ENCODE data around the gene TBC1D8. TPM values are rescaled to one million over a fixed set of nuclear protein-coding genes. Genes with fewer than 3 reads are reported as not detected.

TBC1D8 gene
- total RNA-seq, 1 donor from 2014 or later = 47.8 TPM

GRCh38 chr2:101045330-101045729 is 105.9 kb downstream of the TBC1D8 start:
- DNase-seq (no peak), ATAC-seq (no peak)
- intact Hi-C loops (cut with micrococcal nuclease) = no loop called here

- ATAC-seq (peak; percentile 35), DNase-seq (no peak)
- intact Hi-C loops (cut with micrococcal nuclease) = no loop called here
Observed at GRCh38 chr2:101041413-101041812, 109.8 kb downstream of the TBC1D8 start.

GRCh38 chr2:101040761-101041160 is 110.4 kb downstream of the TBC1D8 start:
- peak; percentile 59 for ATAC-seq
- intact Hi-C loops (cut with micrococcal nuclease) = no loop called here
- no peak for DNase-seq

- ATAC-seq = no peak
- no peak for DNase-seq
- intact Hi-C loops (cut with micrococcal nuclease) = no loop called here
Observed at GRCh38 chr2:101040072-101040471, 111.1 kb downstream of the TBC1D8 start.

GRCh38 chr2:101038455-101039255 is 112.5 kb downstream of the TBC1D8 start:
- no peak for DNase-seq
- intact Hi-C loops (cut with micrococcal nuclease) = no loop called here
- ATAC-seq = peak; percentile 11

- ATAC-seq = no peak
- DNase-seq = no peak
- intact Hi-C loops (cut with micrococcal nuclease) = no loop called here
Observed at GRCh38 chr2:101037161-101037755, 113.9 kb downstream of the TBC1D8 start.

- DNase-seq (no peak), ATAC-seq (no peak)
- intact Hi-C loops (cut with micrococcal nuclease) = no loop called here
Observed at GRCh38 chr2:101036562-101036961, 114.6 kb downstream of the TBC1D8 start.

- intact Hi-C loops (cut with micrococcal nuclease) = no loop called here
- ATAC-seq = no peak
- no peak for DNase-seq
Observed at GRCh38 chr2:101032084-101032776, 119.0 kb downstream of the TBC1D8 start.

- intact Hi-C loops (cut with micrococcal nuclease) = no loop called here
- DNase-seq (no peak), ATAC-seq (peak; percentile 93)
Observed at GRCh38 chr2:101030866-101031554, 120.2 kb downstream of the TBC1D8 start.

- ATAC-seq (no peak), DNase-seq (no peak)
- intact Hi-C loops (cut with micrococcal nuclease) = no loop called here
Observed at GRCh38 chr2:101027852-101028251, 123.3 kb downstream of the TBC1D8 start.

- ATAC-seq (no peak), DNase-seq (no peak)
- intact Hi-C loops (cut with micrococcal nuclease) = no loop called here
Observed at GRCh38 chr2:101026923-101027469, 124.2 kb downstream of the TBC1D8 start.

GRCh38 chr2:101026253-101026701 is 124.9 kb downstream of the TBC1D8 start:
- DNase-seq (no peak), ATAC-seq (no peak)
- intact Hi-C loops (cut with micrococcal nuclease) = no loop called here

GRCh38 chr2:101025561-101025960 is 125.6 kb downstream of the TBC1D8 start:
- intact Hi-C loops (cut with micrococcal nuclease) = no loop called here
- no peak for ATAC-seq
- DNase-seq = no peak

GRCh38 chr2:101023327-101024107 is 127.7 kb downstream of the TBC1D8 start:
- intact Hi-C loops (cut with micrococcal nuclease) = no loop called here
- DNase-seq (no peak), ATAC-seq (no peak)

GRCh38 chr2:101022221-101022620 is 129.0 kb downstream of the TBC1D8 start:
- ATAC-seq = peak; percentile 22
- no peak for DNase-seq
- intact Hi-C loops (cut with micrococcal nuclease) = no loop called here

GRCh38 chr2:101018934-101019333 is 132.2 kb downstream of the TBC1D8 start:
- intact Hi-C loops (cut with micrococcal nuclease) = no loop called here
- DNase-seq (no peak), ATAC-seq (peak; percentile 38)

- ATAC-seq = no peak
- intact Hi-C loops (cut with micrococcal nuclease) = no loop called here
- no peak for DNase-seq
Observed at GRCh38 chr2:101017371-101017770, 133.8 kb downstream of the TBC1D8 start.

- ATAC-seq (no peak), DNase-seq (no peak)
- intact Hi-C loops (cut with micrococcal nuclease) = loop anchor here (5.0 kb wide), 1 partner anchor 138 kb away; the partner anchor contains the start of gene TBC1D8
Observed at GRCh38 chr2:101014264-101014857, 136.8 kb downstream of the TBC1D8 start.
